Panc1 (cell line): Measurements from ENCODE around the gene MORN4.
"Not testable (repeated sequence)": the region's sequence is repeated elsewhere in the genome, so short reads cannot be mapped to it uniquely, and the experiment has no call there.

Source experiments
- REST ChIP-seq, 2 experiments: IDR thresholded peaks; 2 replicates each; pipeline ENCODE4 v1.6.1; 2011 to 2012; ENCODE audit warnings: low read depth in 2 of 2, control low read depth in 1 of 2, low read length in 1 of 2, mild to moderate bottlenecking in 1 of 2, moderate library complexity in 1 of 2; ENCODE audit not compliant: insufficient read depth in 1 of 2
- TCF7L2 ChIP-seq: IDR thresholded peaks from 2 replicates; pipeline ENCODE4 v1.6.1; 2011; ENCODE audit warnings: mild to moderate bottlenecking, low read depth, low read length, inconsistent platforms
- TF ChIP-seq, protein P1 (sequence below): fragments of 450-650 bp; IDR thresholded peaks from 2 replicates; pipeline ENCODE4 v1.5.1; 2017; ENCODE audit warnings: mild to moderate bottlenecking

DNA sequence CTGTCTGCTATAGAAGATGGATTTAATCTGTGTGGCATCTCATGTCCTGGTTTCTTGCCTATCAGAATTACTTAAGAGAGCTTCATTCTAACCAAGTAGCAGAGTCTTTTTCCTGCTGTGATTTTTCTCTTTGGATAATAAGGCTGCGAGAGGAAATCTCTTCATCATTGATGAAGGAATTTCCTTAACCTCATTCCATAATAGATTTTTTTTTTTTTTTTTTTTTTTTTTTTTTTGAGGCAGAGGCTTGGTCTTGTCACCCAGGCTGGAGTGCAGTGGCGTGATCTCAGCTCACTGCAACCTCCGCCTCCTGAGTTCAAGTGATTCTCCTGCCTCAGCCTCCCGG is 16.1 kb upstream of the MORN4 start:
- TF ChIP-seq, protein P1, sequence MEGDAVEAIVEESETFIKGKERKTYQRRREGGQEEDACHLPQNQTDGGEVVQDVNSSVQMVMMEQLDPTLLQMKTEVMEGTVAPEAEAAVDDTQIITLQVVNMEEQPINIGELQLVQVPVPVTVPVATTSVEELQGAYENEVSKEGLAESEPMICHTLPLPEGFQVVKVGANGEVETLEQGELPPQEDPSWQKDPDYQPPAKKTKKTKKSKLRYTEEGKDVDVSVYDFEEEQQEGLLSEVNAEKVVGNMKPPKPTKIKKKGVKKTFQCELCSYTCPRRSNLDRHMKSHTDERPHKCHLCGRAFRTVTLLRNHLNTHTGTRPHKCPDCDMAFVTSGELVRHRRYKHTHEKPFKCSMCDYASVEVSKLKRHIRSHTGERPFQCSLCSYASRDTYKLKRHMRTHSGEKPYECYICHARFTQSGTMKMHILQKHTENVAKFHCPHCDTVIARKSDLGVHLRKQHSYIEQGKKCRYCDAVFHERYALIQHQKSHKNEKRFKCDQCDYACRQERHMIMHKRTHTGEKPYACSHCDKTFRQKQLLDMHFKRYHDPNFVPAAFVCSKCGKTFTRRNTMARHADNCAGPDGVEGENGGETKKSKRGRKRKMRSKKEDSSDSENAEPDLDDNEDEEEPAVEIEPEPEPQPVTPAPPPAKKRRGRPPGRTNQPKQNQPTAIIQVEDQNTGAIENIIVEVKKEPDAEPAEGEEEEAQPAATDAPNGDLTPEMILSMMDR = not testable (repeated sequence)
- not testable (repeated sequence) for TF ChIP-seq REST (IDR thresholded peaks at IDR 0.05; ENCODE audit: insufficient read depth in 1 of 2, low read depth in 2 of 2, low read length in 1 of 2); TCF7L2
